Cerebellar cortex (tissue), 1 donor: ENCODE measurements around the gene ACAA1.
"Not testable (repeated sequence)": the region's sequence is repeated elsewhere in the genome, so short reads cannot be mapped to it uniquely, and the experiment has no call there.

ENCODE experiments used
- DNase-seq: peaks from one replicate; pipeline ENCODE4 v3.0.0-alpha.2; 2015; ENCODE audit warnings: low spot score

Gene ACAA1

DNA sequence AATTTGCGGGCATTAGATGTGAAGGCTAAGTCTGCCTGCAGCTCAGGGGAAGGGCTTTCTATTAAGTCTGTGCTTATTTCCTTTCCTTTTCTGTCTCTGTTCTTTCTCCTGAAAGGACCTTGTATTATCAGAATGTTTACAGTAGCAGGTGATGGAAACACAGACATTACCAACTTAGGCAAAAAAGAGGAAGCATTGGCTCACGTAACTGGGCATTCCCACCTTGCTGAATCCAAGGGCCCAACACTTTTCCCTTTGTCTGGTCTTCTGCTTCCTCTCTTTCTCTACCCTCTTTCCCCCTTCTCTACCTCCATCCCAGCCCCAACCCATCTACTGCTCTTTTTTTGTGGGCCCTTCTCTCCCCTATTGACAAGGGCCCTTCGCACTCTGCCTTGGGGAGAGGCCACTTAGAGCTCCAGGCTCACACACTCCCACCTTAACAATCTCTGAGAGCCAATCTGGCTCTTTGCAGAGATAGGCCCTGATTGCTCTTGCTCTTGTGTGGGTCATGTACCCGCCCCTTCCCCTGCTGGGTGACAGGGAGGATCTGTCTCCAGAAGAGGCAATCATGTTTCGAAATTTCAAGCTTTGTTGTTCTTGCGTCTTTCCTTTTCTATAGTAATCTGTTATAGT lies 35.0 kb downstream of the ACAA1 start:
- no peak for DNase-seq

DNA sequence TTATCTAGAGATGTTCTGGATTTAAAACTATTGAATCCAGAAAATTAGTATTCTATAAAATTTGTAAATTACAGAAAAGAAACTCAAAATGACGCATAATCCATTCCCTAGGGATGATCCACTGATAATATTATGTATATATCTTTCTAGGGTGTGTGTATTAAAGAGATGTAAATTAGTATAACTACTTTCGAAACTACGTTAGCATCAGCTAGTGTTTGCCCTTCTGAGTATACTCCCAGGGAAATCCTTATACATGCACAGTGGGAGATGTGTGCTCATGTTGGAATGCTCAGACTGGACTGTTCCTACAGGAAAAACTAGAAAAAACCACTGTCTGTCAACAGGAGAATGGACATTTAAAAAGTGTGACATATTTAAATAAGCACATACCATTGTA lies 36.4 kb downstream of the ACAA1 start:
- no peak for DNase-seq

- DNase-seq: no peak
These were observed 37.4 kb downstream of the ACAA1 start for GRCh38 chr3:38099518-38099917.

DNA sequence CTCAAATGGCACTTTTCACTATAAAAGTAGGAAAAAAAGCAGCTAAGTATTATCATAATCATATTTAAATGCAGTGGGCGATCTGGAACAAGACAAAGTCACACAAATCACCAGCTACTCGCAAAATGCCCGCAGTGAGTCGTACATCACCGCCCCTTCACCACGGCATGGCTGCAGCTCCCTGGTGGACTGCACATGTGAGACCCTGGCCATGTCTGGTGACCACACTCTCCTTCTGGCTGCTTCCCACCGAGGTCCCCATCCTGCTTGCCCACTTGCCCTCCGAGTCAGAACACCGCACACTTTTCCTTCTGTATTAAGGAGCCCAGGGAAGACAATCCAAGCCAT lies 38.6 kb downstream of the ACAA1 start:
- no peak for DNase-seq

DNA sequence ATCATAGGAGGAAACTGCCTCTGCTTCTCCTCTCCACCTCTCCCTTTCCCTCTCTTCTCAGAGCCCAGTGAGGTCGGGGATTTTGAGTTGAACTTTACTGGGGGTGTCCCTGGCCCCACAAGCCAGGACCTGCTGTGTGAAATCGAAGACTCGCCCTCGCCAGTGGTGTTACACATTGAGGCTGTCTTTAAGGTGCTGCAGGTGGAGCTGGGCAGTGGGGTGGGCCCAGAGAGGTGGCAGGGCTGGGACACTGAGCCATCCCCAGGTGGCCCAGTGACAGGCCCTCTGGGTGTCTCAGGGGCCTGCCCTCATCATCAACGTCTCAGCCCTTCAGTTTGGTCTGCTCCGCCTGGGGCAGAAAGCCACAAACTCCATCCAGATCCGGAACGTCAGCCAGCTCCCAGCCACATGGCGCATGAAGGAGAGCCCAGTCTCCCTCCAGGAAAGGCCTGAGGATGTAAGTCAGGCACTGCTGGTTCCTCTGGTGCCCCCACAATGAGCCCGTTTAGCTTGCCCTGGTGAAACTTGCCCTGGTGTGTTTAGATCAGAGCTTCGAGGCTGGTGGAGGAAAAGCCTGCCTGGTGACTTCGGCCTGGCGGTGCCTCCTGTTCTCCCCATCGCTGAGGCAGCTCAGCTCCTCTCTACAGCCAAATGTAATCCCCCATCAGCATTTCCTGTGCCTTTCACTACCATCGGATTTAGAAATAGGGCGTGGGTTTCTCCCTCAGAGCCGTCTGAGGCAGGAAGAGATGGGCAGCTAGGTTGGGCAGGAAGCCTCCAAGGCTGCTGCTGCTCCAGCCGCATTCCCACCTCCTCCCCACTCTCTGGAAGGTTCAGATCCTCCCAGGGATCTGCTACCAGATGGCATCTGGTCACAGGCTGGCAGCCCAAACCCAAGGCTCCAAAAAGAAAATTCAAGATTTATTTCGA lies 39.2 kb downstream of the ACAA1 start:
- DNase-seq: no peak

- no peak for DNase-seq
These were observed 41.1 kb downstream of the ACAA1 start for GRCh38 chr3:38095669-38096483.

GRCh38 chr3:38094999-38095398 lies 41.9 kb downstream of the ACAA1 start:
- DNase-seq: no peak

DNA sequence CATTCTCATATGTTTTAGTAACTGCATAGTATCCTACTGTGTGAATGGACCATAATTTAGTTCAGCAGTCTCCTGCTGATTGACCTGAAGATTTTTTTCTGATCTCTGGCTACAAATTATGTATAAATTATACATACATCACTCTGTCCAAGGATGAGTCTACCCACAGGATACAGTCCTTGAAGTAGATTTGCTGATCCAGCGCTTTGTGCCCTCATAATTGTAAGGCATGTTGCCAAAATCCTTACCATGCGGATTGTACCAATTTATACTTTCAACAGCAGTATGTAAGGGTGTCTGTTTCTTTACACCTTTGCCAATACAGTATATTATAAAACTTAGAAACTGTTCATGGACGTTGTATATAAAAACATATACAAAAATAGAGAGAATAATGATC lies 46.5 kb downstream of the ACAA1 start:
- no peak for DNase-seq

DNA sequence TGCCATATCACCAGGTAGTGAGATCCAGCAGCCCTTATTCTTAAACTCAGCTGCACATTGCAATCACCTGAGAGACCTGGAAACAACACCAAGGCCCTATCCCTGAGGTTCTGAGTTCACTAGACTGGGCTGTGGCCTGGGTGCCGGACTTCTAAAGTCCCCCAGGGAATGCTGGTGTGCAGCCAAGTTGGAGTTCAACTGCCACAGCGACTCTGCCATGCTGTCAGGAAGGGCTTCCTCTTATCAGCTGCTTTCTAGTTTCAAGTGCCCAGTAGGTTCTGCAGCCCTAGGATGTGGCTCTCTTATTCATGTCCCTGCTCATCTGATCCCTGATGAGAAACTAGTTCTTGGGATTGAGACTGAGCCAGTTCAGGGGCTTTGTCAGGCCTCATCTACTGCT lies 47.8 kb downstream of the ACAA1 start:
- no peak for DNase-seq

- DNase-seq: no peak
These were observed 48.5 kb downstream of the ACAA1 start for GRCh38 chr3:38088126-38089078.

- DNase-seq: not testable (repeated sequence)
These were observed 49.6 kb downstream of the ACAA1 start for GRCh38 chr3:38087278-38087677.

DNA sequence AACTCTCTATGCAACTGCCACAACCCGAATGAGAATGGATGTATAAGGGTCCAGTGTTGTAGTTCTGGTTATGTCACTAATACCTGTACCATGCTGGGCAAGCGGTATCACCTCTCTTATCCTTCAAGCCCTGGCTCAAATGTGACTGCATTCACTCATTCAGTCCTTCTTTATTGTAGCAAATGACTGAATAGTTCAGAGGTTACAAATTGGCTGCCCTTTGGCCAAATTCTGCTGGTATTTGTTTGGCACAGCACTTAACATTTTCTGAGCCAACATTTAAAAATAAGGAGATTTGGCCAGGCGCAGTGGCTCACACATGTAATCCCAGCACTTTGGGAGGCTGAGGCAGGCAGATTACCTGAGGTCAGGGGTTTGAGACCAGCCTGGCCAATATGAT lies 50.4 kb downstream of the ACAA1 start:
- DNase-seq: no peak

DNA sequence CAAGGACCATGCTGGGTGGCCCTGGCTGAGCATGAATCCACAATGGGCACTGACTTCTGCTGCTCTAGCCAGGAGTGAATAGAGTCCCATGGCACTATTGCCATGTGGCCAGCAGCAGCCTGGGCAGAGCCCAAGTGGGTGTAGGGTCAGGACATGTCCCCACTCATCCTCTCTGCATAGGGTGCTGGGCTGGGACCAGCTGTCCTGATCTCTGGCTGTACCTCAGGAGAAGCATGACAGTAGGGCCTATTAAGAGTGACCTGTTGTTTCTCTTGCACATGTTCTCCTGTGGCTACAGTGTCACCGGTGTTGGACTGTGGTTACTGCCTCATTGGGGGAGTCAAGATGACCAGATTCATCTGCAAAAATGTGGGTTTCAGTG lies 51.0 kb downstream of the ACAA1 start:
- no peak for DNase-seq

DNA sequence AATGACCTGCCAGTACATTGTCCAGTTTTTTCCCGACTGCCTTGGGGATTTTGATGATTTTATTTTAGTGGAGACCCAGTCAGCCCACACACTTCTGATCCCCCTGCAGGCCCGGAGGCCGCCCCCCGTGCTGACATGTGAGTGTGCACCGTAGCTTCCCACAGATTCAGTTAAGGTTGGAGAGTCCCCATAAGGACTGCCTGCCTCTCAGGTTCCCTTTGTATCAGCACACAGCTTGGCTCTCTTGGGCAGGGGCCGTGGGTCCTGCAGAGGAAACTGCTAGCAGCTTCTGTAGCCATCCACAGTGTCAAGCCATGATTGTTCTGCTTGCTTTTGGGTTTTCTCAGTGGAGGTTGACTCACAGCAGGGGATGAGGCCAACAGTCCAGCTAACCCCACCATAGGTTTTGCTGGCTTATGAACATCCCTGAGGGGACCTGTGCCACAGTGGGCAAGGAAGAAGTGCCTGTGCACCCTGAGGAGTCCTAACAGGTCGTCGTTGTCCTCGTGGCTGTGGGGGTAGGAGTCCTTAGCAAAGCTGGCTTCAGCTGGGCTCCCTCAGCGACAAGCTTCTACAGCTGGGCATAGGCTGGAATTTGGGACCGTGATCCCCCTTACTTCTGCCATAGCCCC lies 51.5 kb downstream of the ACAA1 start:
- DNase-seq: no peak

DNA sequence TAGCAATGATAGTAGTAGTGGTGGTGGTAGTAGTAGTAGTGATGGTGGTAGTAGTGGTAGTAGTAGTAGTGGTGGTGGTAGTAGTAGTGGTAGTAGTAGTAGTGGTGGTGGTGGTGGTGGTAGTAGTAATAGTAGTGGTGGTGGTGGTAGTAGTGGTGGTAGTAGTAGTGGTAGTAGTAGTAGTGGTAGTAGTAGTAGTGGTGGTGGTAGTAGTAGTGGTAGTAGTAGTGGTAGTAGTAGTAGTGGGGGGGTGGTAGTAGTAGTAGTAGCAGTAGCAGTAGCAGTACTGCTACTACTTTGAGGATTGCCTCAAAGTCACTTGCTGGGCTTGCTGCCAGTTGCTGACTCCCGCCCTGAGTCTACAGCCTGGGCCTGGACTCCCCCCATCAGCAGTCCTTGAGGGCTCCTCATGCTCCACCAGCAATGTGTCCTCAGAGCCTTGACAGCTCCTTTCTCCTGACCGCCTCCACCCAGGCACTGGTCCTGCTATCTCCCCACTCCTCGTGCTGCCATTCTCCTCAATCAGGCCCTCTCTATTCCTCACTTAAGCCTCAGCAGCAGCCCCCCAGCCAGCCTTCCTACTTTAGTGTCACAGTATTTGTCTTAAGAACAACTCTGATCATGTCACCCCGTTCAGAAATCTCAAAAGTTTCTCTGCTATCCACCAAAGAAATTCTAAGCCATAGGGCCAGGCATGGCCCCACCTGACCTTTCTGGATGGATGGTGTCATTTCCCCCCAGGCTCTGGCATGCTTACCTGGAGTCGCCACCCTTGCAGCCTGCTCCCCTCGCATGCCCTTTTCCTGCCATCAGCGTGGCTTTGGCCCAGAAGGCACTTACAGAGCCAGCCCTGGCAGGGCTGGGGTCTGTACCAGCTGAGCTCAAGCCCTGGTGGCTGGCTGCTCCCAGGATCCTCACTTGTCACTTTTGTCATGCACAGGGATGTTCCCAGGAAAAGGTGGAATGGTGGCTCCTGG lies 52.3 kb downstream of the ACAA1 start:
- peak; percentile 26 for DNase-seq

GRCh38 chr3:38083871-38084333 lies 53.0 kb downstream of the ACAA1 start:
- no peak for DNase-seq

- not testable (repeated sequence) for DNase-seq
These were observed 53.7 kb downstream of the ACAA1 start for GRCh38 chr3:38083254-38083653.

GRCh38 chr3:38082296-38082695 lies 54.6 kb downstream of the ACAA1 start:
- not testable (repeated sequence) for DNase-seq

DNA sequence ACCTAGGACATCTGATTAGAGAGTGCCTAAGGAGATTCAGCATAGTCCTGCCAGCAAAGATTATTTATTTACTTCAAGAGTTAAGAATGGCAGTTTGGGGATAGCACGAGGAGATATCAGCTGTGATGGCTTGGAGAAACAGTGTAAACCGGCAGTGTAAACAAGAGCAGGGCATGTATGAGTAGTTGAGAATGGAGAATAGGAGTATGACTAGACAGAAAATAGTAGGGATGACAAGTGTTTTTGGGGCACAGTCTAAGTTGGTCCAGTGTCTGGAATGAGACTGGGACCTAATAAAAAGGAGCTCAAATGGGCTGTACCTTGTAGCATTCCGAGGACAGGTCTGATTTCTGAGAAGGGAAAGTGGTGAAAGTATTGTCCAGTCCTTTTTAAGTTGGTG lies 59.9 kb downstream of the ACAA1 start:
- not testable (repeated sequence) for DNase-seq
